GM20000 (cell line): ENCODE results near the gene ANKRD11.
"Not testable (repeated sequence)": the region's sequence is repeated elsewhere in the genome, so short reads cannot be mapped to it uniquely, and the experiment has no call there.

ENCODE experiments used
- DNase-seq: peaks from one replicate; pipeline ENCODE4 v3.0.0; 2012; ENCODE audit warnings: low spot score
- TF ChIP-seq, protein P1 (sequence below): IDR thresholded peaks from 2 replicates; pipeline ENCODE4 v1.5.1; 2012; ENCODE audit warnings: mild to moderate bottlenecking, control low read depth; ENCODE audit errors: extremely low read depth, missing control alignments

ANKRD11 gene

DNA sequence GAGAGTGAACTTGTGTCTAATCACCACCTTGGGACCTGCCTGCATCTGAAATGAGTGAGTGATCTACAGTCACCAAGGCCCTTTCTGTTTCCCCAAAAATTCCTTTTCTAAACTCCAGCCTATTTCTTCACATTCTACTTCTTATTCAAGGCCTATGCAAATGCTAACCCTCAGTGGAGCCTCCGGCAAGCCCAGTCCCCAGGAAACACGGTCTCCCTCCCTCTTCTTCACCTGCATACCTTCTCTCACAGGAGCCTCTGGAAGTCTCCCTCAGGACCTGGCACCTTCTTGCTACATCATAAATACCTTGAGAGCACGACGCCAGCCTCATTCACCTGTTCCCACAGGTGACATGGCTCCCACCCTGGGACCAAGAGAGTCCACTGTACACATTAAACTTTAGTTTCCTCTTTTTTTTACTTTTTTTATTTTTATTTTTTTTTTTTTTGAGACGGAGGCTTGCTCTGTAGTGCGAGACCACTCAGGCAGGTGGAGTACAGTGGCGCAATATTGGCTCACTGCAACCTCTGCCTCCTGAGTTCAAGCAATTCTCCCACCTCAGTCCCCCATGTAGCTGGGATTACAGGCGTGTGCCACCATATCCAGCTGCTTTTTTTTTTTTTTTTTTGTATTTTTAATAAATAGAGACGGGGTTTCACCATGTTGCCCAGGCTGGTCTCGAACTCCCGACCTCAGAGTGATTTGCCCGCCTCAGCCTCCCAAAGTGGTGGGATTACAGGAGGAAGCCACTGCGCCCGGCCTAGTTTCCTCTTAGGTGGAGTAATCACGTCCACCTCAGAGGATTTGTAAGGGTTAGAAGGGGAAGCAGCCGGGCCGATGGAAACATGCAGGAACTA is 97.3 kb downstream of the ANKRD11 start:
- DNase-seq = no peak
- TF ChIP-seq, protein P1, sequence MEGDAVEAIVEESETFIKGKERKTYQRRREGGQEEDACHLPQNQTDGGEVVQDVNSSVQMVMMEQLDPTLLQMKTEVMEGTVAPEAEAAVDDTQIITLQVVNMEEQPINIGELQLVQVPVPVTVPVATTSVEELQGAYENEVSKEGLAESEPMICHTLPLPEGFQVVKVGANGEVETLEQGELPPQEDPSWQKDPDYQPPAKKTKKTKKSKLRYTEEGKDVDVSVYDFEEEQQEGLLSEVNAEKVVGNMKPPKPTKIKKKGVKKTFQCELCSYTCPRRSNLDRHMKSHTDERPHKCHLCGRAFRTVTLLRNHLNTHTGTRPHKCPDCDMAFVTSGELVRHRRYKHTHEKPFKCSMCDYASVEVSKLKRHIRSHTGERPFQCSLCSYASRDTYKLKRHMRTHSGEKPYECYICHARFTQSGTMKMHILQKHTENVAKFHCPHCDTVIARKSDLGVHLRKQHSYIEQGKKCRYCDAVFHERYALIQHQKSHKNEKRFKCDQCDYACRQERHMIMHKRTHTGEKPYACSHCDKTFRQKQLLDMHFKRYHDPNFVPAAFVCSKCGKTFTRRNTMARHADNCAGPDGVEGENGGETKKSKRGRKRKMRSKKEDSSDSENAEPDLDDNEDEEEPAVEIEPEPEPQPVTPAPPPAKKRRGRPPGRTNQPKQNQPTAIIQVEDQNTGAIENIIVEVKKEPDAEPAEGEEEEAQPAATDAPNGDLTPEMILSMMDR = no peak

DNA sequence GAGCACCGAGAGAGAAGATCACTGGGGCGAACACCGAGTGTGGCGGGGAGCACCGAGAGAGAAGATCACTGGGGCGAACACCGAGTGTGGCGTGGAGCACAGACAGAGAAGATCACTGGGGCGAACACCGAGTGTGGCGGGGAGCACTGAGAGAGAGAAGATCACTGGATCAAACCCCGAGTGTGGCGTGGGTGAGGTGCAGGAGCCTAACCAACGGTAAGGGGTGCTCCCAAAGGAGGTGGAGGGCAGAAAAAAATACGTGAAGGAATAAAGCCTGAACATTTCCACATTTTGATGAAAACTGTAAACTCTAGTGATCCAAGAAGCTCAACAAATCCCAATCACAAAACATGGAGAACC is 100.2 kb downstream of the ANKRD11 start:
- DNase-seq = not testable (repeated sequence)

DNA sequence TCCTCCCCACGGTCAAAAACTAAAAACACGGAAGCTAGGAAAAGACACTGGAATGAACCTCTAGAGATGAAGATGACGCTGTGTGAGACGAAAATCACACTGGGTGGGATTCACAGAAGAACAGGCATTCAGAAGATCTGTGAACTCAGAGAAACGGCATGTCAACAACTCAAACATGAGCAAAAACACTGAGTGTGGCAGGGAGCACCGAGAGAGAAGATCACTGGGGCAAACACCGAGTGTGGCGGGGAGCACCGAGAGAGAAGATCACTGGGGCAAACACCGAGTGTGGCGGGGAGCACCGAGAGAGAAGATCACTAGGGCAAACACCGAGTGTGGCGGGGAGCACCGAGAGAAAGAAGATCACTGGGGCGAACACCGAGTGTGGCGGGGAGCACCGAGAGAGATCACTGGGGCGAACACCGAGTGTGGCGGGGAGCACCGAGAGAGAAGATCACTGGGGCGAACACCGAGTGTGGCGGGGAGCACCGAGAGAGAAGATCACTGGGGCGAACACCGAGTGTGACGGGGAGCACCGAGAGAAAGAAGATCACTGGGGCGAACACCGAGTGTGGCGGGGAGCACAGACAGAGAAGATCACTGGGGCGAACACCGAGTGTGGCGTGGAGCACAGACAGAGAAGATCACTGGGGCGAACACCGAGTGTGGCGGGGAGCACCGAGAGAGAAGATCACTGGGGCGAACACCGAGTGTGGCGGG is 100.7 kb downstream of the ANKRD11 start:
- DNase-seq = not testable (repeated sequence)

DNA sequence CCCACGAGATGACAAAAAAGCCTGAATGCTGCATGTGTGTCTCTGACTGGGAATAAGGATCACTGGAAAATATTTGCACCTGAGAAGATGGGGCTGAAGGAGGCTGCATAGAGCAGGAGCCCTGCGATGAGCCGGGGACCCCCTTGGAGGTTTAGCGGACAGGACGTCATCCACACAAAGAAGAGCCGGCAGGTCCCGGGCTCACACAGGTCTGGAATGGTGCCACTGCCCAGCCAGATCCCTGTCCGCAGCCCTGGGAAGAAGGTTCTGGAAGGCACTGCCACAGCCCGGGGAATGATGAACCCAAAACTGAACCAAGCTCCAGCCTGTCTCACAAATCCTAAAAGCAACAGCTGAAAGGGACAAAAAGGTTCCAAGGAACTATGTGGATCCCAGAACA is 101.8 kb downstream of the ANKRD11 start:
- TF ChIP-seq, protein P1 = no peak
- DNase-seq = no peak

DNA sequence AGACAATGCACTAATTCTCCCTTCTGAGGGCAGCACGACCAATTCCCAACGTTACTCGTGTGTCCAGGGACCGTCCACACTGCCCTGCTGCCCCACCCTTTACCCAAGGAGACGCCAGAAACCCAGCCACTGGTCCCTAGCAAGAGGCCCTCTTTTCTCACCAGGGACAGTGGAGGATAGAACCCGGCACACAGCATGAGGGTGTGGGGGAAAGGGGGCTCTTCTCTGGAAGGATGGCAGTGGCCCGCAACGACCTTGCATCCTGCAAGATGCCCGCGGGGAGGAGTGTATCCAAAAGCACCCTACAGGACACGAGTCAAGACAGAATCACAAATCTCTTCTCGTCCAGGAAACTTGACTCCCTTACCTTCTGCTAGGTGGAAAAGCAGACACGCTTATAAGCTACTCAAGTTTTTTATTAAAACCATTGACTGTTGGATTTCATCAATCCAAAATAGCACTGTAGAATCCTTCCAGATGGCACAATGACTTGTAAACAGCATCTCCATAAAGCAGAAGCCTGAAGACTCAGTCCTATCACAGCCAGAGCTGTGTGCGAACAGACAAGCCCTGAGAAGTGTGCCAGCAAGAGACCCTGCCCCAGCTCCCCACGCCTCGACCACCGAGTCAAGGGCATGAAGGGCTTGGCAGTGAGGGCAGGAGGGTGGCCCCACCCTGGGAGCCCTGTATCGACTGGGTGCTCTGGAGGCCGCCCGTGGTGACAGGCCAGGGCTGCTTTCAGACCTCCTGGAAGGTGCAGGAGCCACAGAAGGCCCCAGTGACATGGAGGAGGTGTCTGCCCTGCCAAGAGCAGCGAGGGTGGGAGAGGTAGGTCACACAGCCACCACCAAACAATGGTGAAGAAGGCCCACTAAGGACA is 103.8 kb downstream of the ANKRD11 start:
- TF ChIP-seq, protein P1 = no peak
- DNase-seq = no peak

DNA sequence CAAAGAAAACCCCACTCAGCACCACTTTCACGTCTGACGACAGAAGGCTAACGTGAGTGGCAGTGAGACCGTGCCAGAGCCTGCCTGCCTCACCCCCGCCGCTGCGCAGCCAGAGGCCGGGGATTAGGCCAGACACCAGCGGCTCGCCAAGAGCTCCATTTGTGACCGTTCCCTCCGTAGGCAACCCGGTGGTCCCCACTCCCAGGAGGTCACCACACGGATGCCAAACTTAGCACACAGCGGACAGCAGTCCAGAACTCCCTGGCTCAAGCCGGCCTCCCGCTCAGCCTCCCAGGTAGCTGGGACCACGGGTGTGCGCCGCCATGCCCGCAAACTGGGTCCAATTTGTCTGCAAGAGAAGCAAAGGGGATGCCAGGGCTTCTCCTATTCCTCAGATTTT is 104.6 kb downstream of the ANKRD11 start:
- DNase-seq = no peak
- TF ChIP-seq, protein P1 = no peak

DNA sequence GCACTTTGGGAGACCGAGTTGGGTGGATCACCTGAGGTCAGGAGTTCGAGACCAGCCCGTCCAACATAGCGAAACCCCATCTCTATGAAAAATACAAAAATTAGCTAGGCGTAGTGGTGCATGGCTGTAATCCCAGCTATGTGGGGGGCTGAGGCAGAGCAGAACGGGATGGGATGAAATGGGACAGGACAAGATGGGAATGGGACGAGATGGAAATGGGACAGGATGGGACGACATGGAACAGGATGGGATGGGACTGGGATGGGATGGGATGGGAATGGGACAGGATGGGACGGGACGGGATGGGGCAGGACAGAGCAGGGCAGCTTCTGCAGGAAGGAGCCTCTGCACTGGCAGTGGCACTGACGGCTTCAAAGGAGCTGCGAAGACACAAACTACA is 106.1 kb downstream of the ANKRD11 start:
- DNase-seq = no peak
- TF ChIP-seq, protein P1 = no peak
